CD4-positive, alpha-beta T cell treated with Interleukin-12 subunit alpha and Interleukin-12 subunit beta, for 1 hour (primary cell): ENCODE measurements around the gene NANP.
A peak's percentile ranks its signal among the peaks of the same experiment; 100 is the strongest.
"Not testable (repeated sequence)": the region's sequence is repeated elsewhere in the genome, so short reads cannot be mapped to it uniquely, and the experiment has no call there.

Source experiments
- DNase-seq: peaks from one replicate; pipeline ENCODE4 v3.0.0-alpha.2; 2020

The NANP gene, protein sequence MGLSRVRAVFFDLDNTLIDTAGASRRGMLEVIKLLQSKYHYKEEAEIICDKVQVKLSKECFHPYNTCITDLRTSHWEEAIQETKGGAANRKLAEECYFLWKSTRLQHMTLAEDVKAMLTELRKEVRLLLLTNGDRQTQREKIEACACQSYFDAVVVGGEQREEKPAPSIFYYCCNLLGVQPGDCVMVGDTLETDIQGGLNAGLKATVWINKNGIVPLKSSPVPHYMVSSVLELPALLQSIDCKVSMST

DNA sequence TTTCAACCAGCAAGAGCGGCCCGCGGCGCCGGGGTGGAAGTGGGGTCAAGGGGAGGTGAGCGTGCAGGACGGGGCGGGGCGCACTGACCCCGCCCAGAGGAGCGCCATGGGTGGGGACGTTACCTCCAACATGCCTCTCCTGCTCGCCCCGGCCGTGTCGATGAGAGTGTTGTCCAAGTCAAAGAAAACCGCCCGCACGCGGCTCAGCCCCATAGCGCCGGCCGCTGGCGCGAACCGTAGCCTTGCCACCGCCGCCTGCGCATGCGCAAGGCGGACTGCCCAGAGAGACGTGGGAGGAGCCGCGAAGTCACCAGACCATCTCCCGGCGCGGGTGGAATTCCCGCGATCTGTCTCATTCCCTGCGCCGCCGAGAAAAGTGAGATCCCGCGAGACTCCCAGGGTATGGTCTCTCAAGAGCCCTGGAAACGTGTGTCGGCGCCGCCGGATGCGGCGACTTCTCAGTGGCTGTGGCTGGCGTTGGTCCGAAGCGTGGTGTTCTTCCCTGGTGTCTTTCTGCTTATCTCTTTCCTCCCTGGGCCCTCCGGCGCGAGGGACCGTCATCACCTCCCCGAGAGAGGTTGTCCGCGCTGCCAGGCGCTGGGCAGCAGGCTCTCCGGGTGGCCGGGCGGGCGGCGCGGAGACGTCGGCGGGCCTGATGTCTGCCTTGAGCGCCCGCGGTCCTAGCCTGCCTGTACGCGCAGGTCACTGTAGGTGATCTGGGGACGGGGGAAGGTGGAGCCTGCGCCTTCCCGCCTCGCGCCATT is at the start of gene NANP:
TSS of gene NANP (minus strand) at position 279 of the 764 bp plus-strand sequence. CDS start at position 213, 66 bp downstream.
- DNase-seq, result peak; percentile 90

DNA sequence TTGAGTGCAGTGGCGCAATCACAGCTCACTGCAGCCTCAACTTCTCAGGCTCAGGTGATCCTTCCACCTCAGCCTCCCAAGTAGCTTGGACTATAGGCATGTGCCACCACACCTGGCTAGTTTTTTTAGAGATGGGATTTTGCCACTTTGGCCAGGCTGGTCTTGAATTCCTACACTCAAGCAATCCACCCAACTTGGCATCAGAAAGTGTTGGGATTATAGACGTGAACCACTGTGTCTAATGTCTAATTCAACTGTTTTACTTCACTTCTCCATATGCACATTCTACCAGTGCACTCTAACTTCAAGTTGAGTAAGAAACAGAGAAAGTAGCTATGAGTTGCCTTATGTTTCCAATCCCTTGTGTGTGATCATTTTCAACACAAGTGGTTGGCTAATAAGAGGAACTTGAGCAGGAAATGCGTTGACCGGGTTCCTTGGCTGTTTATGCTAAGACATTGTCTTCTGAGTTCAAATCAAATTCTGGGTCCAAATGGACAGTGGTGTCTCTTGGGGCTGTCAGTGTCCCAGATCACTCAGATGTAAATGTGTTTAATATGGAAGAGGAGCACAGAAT is 48.9 kb upstream of the NANP start:
- DNase-seq, result no peak

DNA sequence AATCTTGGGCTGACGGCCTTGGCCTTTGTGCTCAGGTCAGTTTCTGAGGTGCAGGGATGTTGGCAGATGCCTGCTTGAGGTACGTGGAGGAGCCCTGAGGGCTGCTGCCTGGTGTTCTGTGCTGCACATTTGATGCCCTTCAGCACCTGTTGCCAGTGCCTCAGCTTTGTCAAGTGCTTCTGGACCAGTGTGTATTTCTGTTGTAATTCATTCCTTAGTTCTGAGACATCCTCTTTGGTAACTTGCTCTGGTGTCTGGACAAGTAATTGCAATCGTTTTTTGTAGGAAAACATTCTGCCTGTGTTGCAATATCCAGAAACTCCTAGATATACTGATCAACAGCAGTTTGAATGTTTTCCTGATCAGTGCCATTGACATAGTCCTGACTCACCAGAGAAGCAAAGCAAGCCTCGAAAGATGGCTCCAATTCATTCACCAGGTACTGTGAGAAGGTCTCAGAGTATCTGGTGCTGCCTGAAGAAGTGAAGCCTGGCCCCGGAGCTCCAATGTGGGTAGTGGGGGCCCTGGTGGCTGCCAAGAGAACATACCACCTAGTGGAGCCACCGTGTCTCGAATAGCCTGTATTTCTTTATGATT is 46.1 kb upstream of the NANP start:
- DNase-seq, result no peak

DNA sequence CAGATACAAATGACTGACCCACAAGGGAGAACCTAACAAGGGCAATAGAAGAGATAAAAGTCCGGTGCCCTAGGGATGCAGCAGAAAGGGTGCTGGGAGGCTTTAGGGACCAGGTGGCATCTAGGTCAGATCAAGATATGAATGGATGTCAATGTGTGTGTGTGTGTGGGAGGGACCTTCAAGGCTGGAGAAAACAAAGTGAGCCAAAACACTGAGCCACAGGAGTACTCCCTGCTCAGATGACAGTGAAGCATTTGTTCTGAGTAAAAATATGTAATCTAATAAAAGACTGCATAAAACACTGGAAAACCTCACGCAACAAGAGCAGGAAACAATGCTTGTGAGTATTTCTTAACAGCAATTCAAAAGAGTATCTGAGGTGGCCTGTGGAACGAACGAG is 44.6 kb upstream of the NANP start:
- no peak for DNase-seq

DNA sequence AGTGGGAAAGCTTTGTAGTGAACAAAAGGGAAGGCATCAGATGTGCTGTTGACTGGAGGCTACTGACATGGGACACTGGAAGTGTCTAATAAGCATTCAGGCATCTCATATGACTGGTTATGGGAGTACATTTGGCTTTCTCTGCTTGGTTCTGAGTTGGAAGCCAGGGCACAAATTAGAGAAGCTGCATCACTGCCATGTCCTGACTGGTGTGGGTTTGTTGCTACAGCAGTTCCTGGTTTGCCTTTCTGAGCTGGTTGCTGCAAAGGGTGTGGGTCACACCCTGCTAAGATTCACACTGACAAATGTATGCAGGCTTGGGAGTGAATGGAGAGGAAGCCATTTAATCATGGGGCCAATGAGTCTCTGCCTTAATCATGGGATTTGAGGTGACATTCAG is 36.2 kb upstream of the NANP start:
- DNase-seq, result no peak

DNA sequence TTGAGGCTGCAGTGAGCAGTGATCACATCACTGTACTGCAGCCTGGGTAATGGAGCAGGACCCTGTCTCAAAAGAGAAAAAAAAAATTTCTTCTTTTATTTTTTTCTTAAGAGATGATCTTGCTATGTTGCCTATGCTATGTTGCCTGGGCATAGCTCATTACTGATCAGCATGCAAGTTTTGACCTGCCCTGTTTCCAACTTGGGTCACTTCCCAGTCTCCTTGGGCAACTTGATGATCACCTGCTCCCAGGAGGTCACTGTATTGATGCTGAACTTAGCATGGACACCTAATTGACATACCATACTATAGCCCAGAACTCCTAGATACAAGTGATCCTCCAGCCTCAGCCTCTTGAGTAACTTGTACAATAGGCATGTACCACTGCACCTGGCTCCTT is 30.7 kb upstream of the NANP start:
- DNase-seq, result no peak

DNA sequence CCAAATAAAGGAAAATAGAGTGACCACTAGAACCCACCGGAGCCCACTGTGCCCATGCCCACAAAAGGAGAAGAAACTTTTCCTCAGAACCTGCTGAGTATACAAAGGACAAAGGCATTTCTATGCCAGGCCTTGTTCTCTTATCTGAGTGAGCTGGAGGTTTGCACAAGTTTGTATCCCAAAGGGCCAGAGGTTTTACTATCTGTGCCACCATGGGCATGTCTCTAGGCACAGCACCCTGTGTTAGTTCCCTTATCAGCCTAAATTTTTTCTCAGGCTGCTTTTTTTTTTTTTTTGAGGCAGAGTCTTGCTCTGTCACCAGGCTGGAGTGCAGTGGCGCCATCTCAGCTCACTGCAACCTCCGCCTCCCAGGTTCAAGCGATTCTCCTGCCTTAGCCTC is 29.1 kb upstream of the NANP start:
- not testable (repeated sequence) for DNase-seq

DNA sequence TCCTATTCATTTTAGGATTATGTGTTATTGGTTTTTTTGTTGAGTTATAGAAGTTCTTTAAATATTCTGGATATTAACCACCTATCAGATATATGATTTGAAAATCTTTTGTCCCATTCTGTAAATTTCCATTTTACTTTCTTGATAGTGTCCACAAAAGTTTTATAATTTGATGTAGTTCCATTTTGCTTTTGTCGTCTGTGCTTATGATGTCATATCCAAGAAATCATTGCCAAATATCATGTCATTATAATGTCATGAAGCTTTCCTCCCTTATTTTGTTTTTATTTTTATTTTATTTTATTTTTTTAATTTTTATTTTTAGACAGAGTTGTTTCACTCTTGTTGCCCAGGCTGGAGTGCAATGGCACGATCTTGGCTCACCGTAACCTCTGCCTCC is 21.0 kb upstream of the NANP start:
- DNase-seq, result no peak

DNA sequence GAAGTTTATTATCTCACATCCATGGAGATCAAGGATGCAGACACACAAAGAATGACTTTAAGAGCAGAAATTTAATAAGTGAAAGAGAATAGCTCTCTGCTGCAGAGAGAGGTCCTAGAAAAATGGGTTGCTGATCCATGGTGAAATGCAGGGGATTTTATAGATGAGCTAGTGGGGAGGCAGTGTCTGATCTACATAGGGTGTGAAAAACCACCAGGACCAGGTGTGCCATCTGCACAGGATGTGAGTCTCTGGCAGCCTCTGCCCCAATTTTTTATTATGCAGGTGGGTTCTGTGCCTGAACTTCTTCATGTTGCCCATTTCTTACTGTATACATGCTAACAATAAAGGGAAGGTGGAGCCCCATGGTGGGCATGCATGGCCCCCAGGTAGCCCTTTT is 19.9 kb upstream of the NANP start:
- peak; percentile 2 for DNase-seq

DNA sequence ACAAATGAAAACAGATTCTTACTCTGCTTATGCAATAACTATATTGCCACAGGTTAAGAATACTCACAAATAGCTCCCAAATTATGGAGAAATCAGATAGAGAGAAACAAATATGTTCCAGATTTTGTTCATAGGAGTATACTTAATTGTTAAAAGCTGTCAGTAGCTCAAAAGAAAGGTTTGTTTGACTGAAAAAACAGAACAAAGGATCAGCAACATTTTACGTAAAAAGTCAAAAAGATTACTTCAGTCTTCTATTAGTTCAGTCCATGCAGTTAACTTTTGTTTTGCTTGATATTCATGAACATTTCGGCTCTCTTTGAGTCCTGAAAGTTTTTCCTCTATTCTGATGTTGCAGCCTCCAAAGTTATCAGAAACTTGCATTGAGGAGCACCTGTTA is 13.4 kb upstream of the NANP start:
- no peak for DNase-seq

DNA sequence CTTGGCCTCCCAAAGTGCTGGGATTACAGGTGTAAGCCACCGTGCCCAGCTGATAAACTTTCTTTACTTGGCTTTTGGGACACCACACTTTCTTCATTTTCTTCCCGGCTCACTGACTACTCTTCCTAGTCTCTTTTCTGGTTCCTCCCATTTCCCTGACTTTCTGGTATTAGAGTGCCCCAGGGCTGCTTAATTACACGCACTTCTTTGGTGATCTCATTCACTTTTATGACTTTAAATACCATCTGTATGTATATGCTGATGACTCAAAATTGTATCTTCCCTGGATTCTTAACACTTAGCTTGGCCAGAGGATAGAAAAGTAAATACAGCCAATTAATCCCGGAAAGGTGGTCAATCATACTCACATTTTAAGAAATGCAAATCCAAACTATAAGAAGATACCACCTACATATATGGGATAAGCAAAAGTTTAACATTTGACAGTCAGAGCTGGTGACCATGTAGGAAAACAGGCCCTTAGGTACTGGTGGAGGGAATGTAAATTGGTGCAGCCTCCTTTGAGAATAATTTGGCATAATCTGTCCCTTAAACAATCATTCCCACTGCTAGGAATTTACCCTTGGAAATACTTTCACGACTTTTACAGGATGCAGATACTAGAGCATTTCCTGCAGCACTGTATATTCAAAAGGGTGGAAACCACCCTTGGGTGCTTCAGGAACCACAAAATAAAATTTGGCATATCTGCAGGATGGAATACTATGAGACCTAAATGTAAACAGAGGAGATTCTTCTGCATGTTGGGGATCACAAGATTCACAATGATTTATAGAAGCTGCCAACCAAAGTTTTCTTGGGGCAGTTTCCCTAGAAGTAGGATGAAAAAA is 9.4 kb upstream of the NANP start:
- no peak for DNase-seq

DNA sequence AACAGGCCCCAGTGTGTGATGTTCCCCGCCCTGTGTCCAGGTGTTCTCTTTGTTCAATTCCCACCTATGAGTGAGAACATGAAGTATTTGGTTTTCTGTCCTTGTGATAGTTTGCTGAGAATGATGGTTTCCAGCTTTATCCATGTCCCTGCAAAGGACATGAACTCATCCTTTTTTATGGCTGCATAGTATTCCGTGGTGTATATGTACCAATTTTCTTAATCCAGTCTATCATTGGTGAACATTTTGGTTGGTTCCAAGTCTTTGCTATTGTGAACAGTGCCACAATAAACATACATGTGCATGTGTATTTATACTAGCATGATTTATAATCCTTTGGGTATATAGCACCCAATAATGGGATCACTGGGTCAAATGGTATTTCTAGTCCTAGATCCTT is 6.8 kb upstream of the NANP start:
- DNase-seq, result not testable (repeated sequence)

DNA sequence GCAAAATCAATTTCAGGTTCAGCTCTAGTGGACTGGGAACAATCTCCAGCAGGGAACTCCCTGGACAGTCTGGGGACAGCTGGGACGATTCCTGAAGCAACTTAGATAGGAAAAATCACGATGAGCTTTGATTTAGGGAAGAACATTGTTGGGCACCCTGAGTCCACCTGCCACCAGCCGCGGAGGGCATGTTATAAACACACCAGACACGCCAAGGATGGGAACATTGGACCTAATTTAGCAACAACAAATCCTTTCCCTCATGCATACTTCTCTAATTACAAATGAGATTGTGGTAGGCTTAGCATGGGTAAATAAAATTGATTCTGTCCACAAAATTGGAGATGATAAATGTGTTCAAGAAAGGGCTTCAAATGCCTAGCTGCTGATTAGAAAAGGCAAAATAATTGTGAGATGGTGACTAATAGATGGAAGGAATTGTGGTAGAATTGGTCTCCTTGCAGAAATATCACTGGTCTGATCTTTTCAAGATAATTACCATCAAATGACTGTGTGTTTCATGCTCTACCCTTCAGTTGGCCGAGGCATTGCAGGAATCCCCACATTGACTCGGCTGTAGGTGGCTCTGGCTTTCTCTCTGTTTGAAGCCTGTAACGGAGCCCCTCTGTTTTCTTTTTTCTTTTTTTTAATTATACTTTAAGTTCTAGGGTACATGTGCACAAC is 6.1 kb upstream of the NANP start:
- DNase-seq, result no peak

DNA sequence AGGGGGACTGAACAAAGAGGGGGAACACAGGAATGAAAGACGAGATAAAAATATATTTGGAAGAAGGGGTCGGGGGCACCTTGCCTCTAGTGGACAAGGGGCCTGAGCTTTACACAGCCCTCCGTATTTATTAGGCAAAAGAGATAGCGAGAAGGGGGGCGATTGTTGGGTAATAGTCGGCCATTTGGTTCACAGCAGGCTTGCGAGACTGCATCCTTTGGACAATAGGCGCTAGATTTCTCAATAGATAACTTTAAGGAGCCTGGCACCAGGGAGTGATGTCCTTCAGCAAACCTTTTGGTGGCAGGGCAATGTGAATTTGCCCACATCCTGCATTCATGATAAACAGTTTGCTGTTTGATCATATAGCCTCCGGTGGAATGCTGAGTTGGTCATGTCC is 3.0 kb upstream of the NANP start:
- no peak for DNase-seq

DNA sequence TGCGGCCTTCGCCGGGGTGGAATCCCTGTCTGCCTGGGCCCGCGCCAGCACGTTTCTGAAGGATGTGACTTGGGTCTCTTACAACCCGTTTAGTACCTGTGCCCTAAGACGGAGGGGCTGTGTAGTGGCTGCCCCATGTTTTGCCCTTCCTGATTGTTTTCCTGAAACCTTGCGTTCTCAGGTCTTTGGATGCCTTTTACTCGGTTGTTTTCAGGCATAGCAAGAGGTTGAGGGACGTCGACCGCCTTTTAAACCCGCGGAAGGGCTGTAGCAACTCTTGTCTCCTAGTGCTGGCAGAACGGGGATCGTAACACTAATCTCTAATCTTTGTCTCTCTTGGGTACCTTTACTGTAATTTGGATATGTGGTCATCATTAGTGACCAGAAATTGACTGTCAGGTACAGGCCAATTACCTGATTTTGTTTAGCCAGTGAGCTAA is 706 bp upstream of the NANP start:
- DNase-seq, result no peak

DNA sequence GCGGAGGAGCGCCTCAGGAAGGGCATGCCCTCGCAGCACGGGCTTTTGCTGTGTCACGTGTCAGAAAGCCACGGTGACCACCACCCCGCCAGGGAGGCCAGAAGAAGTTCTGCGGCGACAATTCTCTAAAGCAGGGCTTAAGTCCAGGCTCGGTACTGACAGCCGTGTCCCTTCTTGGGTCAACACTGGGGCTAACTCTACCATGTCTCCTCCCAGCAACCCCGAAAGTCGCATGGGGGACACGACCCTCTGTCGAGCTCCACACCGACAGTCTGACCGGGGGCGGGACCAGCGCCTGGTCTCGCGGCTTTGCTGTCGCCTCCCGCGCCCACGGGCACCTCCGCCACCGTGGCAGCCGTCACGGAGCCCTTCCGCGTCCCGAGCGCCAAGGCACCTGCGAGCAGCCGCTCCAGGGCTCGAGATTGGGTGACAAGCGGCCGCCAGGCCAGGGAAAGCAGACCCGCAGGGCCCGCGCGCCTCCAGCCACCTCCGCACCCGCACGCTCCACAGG is 534 bp downstream of the NANP start:
- DNase-seq, result peak; percentile 18

DNA sequence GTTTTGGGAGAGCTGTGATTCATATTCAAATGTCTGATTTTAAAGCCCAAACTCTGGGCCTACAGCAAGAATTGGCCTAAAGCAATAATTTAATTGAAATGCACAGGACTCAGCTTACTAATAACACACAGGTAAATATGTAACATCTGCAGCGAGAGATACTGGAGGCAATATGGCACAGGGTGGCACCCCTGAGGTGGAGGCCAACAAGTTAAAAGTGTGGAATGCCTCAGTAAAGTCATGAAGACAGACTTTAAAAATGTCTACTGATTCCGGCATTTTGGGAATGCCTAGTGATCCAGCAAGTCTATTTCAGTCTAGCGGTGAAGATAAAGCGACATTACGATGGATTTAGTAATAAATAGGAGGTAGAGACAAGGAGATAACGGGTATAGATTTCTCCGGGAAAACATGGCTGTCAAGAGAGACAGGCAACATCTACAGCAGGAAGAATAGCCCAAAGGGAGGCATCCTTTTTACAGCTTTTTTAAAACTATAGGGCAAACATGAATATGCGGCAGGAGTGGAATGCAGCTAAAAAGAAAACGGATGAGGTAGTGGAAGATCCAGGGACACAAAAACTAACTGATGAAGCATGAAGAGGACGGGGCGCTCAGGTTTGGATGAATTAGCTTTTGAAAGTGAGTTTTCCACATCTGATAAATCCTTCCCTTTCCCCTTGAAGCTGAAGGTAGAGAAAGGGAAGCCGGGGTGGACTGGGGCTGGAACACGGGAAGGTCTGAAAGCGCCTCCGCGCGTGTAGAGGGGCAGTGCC is 1.2 kb downstream of the NANP start:
- no peak for DNase-seq

DNA sequence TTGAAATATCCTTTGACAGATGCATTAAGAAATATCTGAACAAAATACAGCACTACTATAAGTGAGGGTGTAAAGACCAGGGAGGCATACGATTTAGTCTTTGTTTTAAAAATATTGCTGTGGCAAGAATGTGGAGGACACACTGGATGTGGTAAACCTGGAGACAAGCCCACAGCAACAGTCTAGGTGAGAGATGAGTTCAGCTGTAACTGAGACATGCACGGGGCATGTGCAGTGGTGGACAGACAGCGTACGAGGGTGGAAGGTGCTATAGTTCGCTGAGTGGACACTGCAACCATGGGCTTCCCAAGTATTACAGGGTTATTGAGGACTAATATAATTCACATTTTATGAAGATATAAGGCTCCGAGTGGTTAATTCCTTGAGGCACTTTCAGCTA is 1.8 kb downstream of the NANP start:
- no peak for DNase-seq

DNA sequence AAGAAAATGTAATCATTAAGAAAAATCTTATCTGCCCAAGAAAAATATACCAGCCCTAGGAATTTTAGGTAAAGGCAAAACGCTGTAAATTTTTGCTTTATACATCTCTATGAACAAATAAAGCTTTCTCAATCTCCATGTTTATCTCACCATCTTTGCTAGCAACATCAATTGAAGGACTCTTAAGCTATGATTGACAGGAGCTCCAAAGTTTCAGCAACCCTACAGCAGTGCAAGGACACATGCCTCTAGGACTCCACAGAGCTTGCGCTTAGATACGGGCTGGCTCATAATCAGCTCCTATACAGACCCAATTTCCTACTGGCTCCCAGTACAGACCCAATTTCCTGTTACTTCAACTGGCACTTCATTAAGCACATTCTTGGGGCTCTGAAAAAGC is 4.3 kb downstream of the NANP start:
- no peak for DNase-seq

DNA sequence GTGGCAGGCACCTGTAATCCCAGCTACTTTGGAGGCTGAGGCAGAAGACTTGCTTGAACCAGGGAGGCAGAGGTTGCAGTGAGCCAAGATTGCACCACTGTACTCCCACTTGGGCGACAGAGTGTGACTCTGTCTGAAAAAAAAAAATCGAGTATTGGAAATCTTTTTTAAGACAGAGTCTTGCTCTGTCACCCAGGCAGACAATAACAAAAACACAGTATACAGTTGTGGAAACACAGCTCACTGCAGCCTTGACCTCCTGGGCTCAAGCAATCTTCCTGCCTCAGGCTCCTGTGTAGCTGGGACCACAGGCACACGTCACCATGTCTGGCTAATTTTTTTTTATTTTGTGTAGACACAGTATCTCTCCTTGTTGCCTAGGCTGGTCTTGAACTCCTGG is 15.0 kb downstream of the NANP start:
- no peak for DNase-seq

DNA sequence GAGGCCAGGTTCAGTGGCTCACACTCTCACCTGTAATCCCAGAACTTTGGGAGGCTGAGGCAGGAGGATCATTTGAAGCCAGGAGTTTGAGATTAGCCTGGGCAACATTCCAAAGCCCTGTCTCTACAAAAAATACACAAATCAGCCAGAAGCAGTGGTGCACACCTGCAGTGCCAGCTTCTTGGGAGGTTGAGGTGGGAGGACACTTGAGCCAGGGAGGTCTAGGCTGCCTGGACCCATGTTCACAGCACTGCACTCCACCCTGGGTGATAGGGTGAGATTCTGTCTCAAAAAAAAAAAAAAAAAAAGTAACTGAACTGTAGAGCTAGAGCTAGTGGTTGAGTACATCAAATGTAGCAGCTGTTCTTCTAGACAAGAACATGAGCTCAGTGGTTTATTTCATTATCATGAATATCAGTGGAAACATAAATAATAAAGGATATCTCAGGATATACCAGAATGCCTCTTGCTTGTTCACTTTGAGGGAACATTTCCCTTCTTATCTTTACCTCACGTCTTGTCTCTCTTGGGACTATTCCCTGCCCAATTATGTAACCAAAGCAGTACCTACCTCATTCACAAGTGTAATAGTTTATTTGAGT is 17.6 kb downstream of the NANP start:
- no peak for DNase-seq
